Amniotic epithelial cell (primary cell): ENCODE results near the gene IRGM.

Experiments
- DNase-seq: peaks from one replicate; pipeline ENCODE4 v3.0.0-alpha.2; 2010; ENCODE audit warnings: low read depth

The IRGM gene

DNA sequence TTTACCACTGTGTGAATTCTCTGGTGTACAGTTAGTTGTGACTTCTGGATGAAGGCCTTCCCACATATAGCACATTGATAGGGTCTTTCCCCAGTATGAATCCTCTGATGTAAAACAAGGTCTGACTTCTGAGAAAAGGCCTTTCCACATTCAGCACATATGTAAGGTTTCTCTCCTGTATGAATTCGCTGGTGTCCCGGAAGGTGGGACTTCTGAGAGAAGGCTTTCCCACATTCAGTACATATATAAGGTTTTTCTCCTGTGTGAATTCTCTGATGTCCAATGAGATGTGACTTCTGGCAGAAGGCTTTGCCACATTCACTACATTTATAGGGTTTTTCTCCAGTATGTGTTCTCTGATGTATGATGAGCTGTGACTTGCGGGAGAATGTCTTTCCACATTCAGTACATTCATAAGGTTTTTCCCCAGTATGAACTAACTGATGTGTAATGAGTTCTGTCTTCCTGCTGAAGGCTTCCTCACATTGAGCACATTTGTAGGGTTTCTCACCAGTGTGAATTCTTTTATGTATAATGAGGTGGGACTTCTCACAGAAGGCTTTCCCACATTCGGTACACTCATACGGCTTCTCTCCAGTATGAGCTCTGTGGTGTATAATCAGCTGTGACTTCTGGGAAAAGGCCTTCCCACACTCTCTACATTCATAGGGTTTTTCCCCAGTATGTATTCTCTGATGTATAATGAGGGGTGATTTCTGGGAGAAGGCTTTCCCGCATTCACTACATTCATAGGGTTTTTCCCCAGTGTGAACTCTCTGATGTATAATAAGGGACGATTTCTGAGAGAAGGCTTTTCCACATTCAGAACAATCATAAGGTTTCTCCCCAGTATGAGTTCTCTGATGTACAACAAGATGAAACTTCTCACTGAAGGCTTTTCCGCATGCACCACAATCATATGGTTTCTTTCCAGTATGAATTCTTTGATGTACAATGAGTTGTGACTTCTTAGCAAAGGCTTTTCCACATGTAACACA, 49.4 kb downstream of the IRGM start:
- no peak for DNase-seq
